Muscle layer of colon (tissue), 2 donors: ENCODE data around the gene ADCYAP1.
"Not testable (repeated sequence)": the region's sequence is repeated elsewhere in the genome, so short reads cannot be mapped to it uniquely, and the experiment has no call there.

ENCODE experiments used
- H3K27ac ChIP-seq: one replicate; pipeline ENCODE4 v1.7.0; 2013; ENCODE audit warnings: low read depth, mild to moderate bottlenecking, low read length, moderate library complexity
- H3K27me3 ChIP-seq, 2 donors: one replicate each; pipeline ENCODE4 v1.7.0; 2013; ENCODE audit warnings: low read length in 2 of 2, mild to moderate bottlenecking in 2 of 2; ENCODE audit not compliant: insufficient read depth in 2 of 2, control insufficient read depth in 1 of 2
- H3K36me3 ChIP-seq: one replicate; pipeline ENCODE4 v1.7.0; 2013; ENCODE audit warnings: mild to moderate bottlenecking, low read length; ENCODE audit not compliant: insufficient read depth
- H3K4me1 ChIP-seq: one replicate; pipeline ENCODE4 v1.7.0; 2013; ENCODE audit warnings: mild to moderate bottlenecking, low read length; ENCODE audit not compliant: insufficient read depth
- H3K4me3 ChIP-seq, 2 donors: one replicate each; pipeline ENCODE4 v1.7.0; 2013; ENCODE audit warnings: low read length in 2 of 2, low read depth in 1 of 2, mild to moderate bottlenecking in 1 of 2, moderate library complexity in 1 of 2
- H3K9ac ChIP-seq: one replicate; pipeline ENCODE4 v1.7.0; 2013; ENCODE audit warnings: low read length
- H3K9me3 ChIP-seq: one replicate; pipeline ENCODE4 v1.7.0; 2013; ENCODE audit warnings: mild to moderate bottlenecking, low read length
- donor health status: abdominal sarcoma.
- donor health status: Adenocarcinoma of cecum.

The ADCYAP1 gene

DNA sequence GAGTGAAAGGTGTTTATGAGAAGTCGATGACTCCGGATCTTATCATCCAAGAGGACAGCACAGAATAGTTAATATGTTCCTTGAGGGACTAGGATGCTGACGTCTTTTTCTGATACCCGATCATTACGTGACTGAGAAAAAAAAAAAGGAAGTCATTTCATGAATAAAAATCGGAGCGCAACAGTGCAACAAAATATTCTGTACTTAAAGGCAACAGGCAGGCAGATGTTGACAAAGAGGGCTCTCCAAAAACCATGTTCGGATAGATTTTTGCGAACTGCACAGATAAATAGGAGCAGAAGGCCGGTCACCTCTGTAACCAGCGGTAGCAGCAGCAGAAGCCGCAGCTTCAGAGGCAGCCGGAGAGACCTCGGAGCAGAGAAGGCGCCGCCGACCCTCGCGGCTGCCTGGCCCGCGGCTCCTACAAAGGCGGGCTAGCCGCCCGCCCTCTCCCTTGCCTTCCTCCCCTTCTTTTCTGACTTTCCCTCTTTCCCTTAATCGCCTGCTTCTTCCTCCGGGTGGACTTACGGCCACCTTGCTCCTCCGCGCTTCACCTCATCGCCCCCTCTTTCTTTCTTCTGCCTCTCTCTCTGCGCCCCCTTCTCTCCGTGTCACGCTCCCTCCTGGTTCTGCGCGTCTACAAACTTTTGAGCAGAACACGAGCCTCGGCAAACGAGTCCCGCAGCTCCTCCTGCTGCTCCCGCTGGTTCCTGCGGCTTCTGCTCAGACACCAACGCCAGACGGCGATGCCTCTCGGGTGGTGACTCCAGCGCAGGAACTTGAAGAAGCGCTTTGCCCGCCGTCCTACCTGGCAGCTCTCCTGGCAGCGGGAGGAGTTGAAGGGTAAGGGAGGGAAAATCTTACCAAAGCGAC lies at the start of gene ADCYAP1:
ADCYAP1 (plus strand) TSS at position 654 of the 873 bp plus-strand sequence. CDS start 516 bp downstream, outside the sequence.
- Histone ChIP-seq H3K9ac (no peak within 1 kb of the TSS), H3K27me3 (peaks cover 49 to 77% of the 10 kb centered on the region in 2 donors), H3K4me1 (peaks cover 6% of the 10 kb centered on the region), H3K9me3 (peaks cover 3% of the 10 kb centered on the region), H3K36me3 (no peaks in the 10 kb centered on the region), H3K27ac (no peak within 1 kb of the TSS), H3K4me3 (no peak within 1 kb of the TSS)

DNA sequence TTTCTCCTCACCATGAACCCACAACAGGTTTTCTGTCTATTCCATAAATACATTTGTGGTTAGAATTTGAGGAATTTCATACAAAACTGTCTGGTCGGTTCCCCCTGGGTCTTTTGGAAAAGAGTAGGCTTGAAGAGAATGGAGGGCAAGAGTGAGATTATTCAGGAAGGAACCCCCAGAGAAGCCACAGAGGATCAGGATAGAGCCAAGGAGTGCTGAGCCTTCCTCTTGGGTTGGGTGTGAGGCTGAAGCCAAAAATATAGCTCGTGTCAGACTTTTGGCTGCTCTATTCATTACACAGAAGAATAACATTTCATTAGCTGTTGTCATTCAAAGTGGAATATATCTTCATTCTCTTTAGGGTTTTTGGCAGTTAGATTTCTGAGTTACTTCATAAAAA lies 46.7 kb upstream of the ADCYAP1 start:
- Histone ChIP-seq H3K9ac (no peak overlapping the region), H3K9me3 (no peaks in the 10 kb centered on the region), H3K27me3 (no peaks in the 10 kb centered on the region), H3K4me3 (no peak overlapping the region), H3K27ac (no peak overlapping the region), H3K4me1 (no peaks in the 10 kb centered on the region), H3K36me3 (no peaks in the 10 kb centered on the region)

DNA sequence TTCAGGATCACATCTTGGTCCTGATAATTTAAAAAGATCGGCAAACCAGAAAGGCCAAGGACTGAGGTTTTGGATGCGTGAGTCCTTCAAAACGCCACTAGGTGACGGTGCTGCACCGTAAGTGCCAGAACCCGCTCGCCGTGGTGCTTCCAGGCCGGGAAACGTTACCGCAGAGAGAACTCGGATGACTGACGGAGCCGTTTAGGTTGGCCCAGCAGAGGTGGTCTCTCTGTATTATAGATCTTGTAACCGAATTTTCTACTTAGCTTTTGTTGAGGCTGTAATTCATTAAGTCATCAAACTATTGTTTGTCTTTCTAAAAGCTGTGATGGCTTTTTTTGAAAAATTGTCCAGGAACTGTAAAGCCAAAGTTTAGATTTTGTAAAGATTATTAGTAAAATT lies 39.8 kb upstream of the ADCYAP1 start:
- Histone ChIP-seq H3K9me3 (no peaks in the 10 kb centered on the region), H3K4me1 (no peaks in the 10 kb centered on the region), H3K4me3 (no peak overlapping the region), H3K27me3 (no peaks in the 10 kb centered on the region), H3K27ac (no peak overlapping the region), H3K36me3 (no peaks in the 10 kb centered on the region), H3K9ac (no peak overlapping the region)

DNA sequence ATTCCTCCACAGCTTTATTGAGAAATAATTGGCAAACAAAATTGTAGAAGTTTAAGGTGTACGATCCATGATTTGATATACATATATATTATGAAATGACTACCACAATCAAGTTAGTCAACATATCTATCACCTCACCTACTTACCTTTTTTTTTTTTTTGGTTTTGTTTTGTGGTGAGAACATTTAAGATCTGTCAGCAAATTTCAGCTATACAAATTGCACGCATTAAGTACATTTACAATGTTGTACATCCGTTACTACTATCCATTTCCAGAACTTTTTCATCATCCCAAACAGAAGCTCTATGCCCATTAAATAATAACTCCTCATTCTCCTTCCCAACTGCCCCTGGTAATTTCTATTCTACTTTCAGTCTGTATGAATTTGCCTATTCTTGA lies 37.4 kb upstream of the ADCYAP1 start:
- no peak overlapping the region for H3K27ac ChIP-seq
- H3K27me3 ChIP-seq = no peaks in the 10 kb centered on the region
- no peaks in the 10 kb centered on the region for H3K9me3 ChIP-seq
- H3K36me3 ChIP-seq = no peaks in the 10 kb centered on the region
- H3K4me1 ChIP-seq = no peaks in the 10 kb centered on the region
- H3K4me3 ChIP-seq = no peak overlapping the region
- H3K9ac ChIP-seq = no peak overlapping the region

DNA sequence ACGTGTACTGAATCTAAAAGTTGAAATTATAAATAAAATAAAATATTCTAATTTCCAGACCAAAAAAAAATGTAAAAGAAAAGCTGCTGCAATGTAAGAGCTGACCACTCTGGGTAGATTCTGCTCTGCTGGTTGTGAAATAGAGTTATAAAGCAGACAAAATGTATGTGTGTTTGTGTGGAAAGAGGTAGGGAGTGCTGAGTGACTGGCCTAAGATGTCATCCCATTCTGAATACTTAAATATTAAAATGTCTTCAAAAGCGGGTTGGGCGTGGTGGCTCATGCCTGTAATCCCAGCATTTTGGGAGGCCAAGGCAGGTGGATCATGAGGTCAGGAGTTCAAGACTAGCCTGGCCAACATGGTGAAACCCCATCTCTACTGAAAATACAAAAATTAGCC lies 31.2 kb upstream of the ADCYAP1 start:
- not testable (repeated sequence) for H3K9me3 ChIP-seq, H3K36me3 ChIP-seq, H3K27me3 ChIP-seq, H3K4me3 ChIP-seq, H3K27ac ChIP-seq, H3K9ac ChIP-seq, H3K4me1 ChIP-seq

DNA sequence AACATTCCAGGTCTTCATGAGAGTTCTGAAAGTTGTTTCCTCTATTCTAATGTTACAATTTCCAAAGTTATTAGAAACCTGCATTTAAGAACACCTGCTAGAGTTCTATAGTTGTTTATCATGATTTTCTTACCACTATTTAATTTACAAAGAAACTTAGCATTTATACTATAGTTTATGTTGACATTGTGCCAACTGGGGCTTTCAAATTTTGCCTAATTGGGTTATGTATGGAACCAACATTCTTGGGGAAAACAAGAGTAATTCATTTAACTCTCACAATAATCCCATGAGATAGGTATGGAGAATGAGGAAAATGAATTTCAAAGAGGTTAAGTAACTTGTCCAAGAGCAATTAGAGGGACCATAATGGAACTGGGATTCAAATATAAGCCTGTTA lies 28.8 kb upstream of the ADCYAP1 start:
- H3K9ac ChIP-seq = no peak overlapping the region
- H3K9me3 ChIP-seq = no peaks in the 10 kb centered on the region
- no peaks in the 10 kb centered on the region for H3K4me1 ChIP-seq
- H3K27me3 ChIP-seq = no peaks in the 10 kb centered on the region
- no peaks in the 10 kb centered on the region for H3K36me3 ChIP-seq
- H3K4me3 ChIP-seq = no peak overlapping the region
- no peak overlapping the region for H3K27ac ChIP-seq

DNA sequence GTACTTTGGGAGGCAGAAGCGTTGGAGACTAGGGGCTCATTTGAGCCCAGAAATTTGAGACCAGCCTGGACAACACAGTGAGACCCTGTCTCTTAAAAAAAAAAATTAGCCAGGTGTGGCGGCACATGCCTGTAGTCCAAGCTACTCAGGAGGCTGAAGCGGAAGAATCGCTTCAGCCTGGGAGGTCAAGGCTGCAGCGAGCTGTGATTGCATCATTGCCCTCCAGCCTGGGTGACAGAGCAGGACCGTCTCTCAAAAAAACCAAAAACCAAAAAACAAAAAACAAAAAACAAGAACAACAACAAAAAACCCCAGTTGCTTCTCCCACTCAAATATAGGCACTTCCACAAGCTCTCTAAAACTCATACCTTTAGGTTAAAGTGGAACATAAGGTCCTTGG lies 27.4 kb upstream of the ADCYAP1 start:
- Histone ChIP-seq H3K36me3 (no peaks in the 10 kb centered on the region), H3K4me1 (no peaks in the 10 kb centered on the region), H3K27me3 (no peaks in the 10 kb centered on the region), H3K27ac (no peak overlapping the region), H3K9ac (no peak overlapping the region), H3K4me3 (no peak overlapping the region), H3K9me3 (no peaks in the 10 kb centered on the region)

DNA sequence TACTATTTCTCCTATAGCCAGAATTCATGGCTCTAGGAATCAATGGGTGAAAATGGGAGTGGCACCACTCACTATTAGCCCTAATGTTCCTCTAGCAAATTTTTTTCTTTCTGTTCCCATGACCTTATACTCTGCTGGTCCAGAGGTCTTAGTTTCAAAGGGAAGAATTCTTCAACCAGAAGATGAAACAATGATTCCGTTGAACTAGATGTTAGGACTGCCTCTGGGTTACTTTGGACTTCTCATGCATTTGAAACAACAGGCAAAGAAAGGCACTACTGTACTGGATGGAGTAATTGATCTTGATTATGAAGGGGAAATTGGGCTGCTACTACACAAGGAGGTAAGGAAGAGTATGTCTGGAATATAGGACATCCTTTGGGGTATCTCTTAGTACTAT lies 18.6 kb upstream of the ADCYAP1 start:
- Histone ChIP-seq H3K4me1 (no peaks in the 10 kb centered on the region), H3K27ac (no peak overlapping the region), H3K4me3 (no peak overlapping the region)

DNA sequence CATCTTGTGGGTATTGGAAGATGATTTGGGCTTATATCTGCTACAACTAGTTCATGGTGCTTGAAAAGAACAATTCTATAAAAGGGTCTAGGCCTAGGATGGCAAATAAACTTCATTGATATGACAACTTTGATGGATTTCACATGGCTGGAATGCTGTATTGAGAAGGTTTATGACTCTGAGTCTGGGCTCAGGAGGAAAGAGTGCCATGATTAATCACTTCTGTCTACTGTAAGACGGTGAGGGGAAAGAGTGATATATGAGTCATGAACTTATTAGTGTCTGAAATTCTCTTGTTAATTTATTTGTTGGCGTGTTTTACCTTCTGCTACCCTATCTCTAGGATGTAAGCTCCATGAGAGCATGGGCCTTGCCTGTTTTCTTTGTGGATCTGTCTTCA lies 17.0 kb upstream of the ADCYAP1 start:
- no peaks in the 10 kb centered on the region for H3K4me1 ChIP-seq
- no peaks in the 10 kb centered on the region for H3K9me3 ChIP-seq
- no peak overlapping the region for H3K9ac ChIP-seq
- no peak overlapping the region for H3K27ac ChIP-seq
- H3K36me3 ChIP-seq = no peaks in the 10 kb centered on the region
- no peak overlapping the region for H3K4me3 ChIP-seq
- H3K27me3 ChIP-seq = no peaks in the 10 kb centered on the region

More for the DNA sequence above, 18.6 kb upstream of the ADCYAP1 start:
- Histone ChIP-seq H3K36me3 (no peaks in the 10 kb centered on the region), H3K9ac (no peak overlapping the region), H3K9me3 (no peaks in the 10 kb centered on the region), H3K27me3 (no peaks in the 10 kb centered on the region)

DNA sequence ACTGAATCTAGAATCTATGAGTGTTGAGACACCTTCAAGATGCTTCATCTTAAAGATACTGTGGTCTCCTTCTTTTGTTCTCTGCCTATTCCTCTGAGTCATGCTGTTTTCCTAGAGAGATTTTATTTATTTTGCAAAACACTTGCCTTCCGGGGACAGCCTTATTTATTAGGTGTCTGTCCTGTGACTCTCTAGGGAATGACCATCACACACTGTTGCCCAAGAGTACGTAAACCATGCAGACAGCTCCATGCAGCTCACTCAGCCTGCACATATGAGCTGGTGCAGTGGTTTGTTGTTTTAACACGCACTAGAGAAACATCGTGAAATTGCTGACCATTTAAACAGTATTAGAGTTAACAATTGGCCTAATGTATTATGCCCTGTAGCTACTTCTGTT lies 12.4 kb upstream of the ADCYAP1 start:
- no peak overlapping the region for H3K9ac ChIP-seq
- H3K27ac ChIP-seq = no peak overlapping the region
- H3K36me3 ChIP-seq = no peaks in the 10 kb centered on the region
- no peaks in the 10 kb centered on the region for H3K27me3 ChIP-seq
- H3K4me1 ChIP-seq = no peaks in the 10 kb centered on the region
- H3K4me3 ChIP-seq = no peak overlapping the region
- no peaks in the 10 kb centered on the region for H3K9me3 ChIP-seq

DNA sequence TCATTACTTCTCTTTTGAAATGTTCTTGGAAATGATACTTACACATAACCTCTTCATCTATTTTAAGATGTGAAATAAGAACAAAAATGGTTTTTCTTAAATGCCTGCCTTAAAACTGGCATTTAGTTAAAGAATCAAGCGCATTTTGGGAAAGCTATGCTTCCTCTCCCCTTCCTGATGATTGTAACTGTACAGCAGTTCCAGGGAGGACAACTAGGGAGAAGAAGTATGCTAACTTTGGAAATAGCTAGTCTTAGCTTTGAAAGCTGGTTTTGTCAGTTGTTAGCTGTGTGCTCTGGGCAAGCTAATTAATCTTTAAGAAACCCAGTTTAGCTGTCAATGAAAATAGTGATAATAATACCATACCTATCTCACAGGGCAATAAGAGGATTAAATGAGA lies 8.4 kb upstream of the ADCYAP1 start:
- no peak overlapping the region for H3K9ac ChIP-seq
- H3K36me3 ChIP-seq = no peaks in the 10 kb centered on the region
- no peaks in the 10 kb centered on the region for H3K9me3 ChIP-seq
- peaks cover 0 to 1% of the 10 kb centered on the region in 2 donors for H3K27me3 ChIP-seq
- H3K27ac ChIP-seq = no peak overlapping the region
- H3K4me1 ChIP-seq = no peaks in the 10 kb centered on the region
- H3K4me3 ChIP-seq = no peak overlapping the region

DNA sequence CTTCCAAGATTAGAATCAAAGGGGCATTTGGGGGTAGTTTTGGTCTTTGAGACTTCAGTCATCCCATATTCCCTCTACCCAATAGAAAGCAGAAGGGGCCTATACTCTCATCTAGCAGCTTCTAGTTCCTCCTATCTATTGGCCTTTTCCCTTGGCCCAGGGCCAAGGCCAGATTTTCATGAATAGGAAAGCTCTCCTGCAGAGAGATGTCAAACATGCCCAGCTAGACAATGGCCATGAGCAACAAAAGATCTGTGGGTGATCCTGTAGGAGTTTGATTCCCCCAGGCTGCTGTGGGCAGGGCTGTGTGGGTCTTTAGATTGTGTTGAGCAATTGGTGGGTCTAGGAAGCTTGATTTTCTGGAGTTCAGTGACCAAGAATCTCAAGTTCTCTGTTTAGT lies 2.9 kb upstream of the ADCYAP1 start:
- H3K36me3 ChIP-seq = no peaks in the 10 kb centered on the region
- no peak overlapping the region for H3K9ac ChIP-seq
- H3K9me3 ChIP-seq = no peaks in the 10 kb centered on the region
- no peak overlapping the region for H3K4me3 ChIP-seq
- H3K4me1 ChIP-seq = peaks cover 4% of the 10 kb centered on the region
- peaks cover 28 to 50% of the 10 kb centered on the region in 2 donors for H3K27me3 ChIP-seq
- H3K27ac ChIP-seq = no peak overlapping the region
